ENCODE data around the gene NOSIP.

DNA sequence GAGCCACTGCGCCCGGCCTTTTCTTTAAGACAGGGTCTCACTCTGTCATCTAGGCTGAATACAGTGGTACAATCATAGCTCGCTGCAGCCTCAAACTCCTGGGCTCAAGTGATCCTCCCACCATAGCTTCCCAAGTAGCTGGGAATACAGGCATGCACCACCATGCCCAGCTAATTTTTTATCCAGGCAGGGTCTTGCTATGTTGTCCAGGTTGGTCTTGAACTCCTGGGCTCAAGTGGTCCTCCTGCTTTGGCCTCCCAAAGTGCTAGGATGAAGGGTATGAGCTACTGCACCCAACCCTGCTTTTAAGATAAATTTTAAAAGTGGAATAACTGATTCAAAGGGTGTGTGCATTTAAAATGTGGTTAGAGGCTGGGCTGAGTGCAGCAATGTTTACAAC is 14.1 kb downstream of the NOSIP start:
- TF ChIP-seq, protein P1, sequence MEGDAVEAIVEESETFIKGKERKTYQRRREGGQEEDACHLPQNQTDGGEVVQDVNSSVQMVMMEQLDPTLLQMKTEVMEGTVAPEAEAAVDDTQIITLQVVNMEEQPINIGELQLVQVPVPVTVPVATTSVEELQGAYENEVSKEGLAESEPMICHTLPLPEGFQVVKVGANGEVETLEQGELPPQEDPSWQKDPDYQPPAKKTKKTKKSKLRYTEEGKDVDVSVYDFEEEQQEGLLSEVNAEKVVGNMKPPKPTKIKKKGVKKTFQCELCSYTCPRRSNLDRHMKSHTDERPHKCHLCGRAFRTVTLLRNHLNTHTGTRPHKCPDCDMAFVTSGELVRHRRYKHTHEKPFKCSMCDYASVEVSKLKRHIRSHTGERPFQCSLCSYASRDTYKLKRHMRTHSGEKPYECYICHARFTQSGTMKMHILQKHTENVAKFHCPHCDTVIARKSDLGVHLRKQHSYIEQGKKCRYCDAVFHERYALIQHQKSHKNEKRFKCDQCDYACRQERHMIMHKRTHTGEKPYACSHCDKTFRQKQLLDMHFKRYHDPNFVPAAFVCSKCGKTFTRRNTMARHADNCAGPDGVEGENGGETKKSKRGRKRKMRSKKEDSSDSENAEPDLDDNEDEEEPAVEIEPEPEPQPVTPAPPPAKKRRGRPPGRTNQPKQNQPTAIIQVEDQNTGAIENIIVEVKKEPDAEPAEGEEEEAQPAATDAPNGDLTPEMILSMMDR (IDR thresholded peaks at IDR 0.05) = no peak
- TF ChIP-seq POLR2A (IDR thresholded peaks at IDR 0.05) = no peak
